DOHH2 (cell line): ENCODE measurements around the gene LAMB1.

Experiments
- CTCF ChIP-seq: fragments of 200-600 bp; sonication (generic); IDR thresholded peaks from one replicate; pipeline ENCODE4 v1.5.1; 2014; ENCODE audit warnings: antibody characterized with exemption, mild to moderate bottlenecking, low read depth, low read length; ENCODE audit not compliant: poor library complexity, severe bottlenecking
- EZH2phosphoT487 ChIP-seq: fragments of 200-600 bp; sonication (generic); IDR thresholded peaks from 2 replicates; pipeline ENCODE4 v1.6.1; 2017; ENCODE audit warnings: borderline replicate concordance, mild to moderate bottlenecking, antibody characterized with exemption, low read length, moderate library complexity, mixed read lengths

GRCh38 chr7:107961405-107961804, 41.6 kb downstream of the LAMB1 start:
- TF ChIP-seq CTCF: no peak
- no peak for TF ChIP-seq EZH2phosphoT487
